Measurements from ENCODE around the gene KPNA3. TPM values are rescaled to one million over a fixed set of nuclear protein-coding genes. Genes with fewer than 3 reads are reported as not detected.

The KPNA3 gene
- total and polyA plus RNA-seq, 11 donors, result 21.7 to 104 (median 50.2) TPM

- Histone ChIP-seq H3K9me3 (no peaks in the 10 kb centered on the region), H3K4me3 (peak overlapping the region; percentile 67 to 100 (median 94)), H3K36me3 (no peaks in the 10 kb centered on the region), H3K27me3 (no peaks in the 10 kb centered on the region), H3K27ac (peak overlapping the region; percentile 87 to 98 (median 94)), H3K4me1 (peaks cover 0 to 40% (median 28%) of the 10 kb centered on the region in 12 donors)
- 0 to 2% (median 0%) methylated on average over 6 to 98 of the region's 98 CpGs for WGBS, 4 donors
- DNase-seq, result peak; percentile 44 to 82 (median 51)
- peak in 2 of 4 donors; percentile 47 to 51 for ATAC-seq
- intact Hi-C loops (cut with DNase I), result loop anchor here in 7 of 10 donors (5.0 to 10.0 kb wide), 5 partner anchors 45 to 143 kb away; partner anchors contain the start of genes EBPL (in 5 of the 7) and SPRYD7 (in 1 of the 7)
- TF ChIP-seq CTCF (IDR thresholded peaks at IDR 0.05), result no peak
- TF ChIP-seq POLR2A (IDR thresholded peaks at IDR 0.05), result no peak
These were observed 552 bp downstream of the KPNA3 start for GRCh38 chr13:49791711-49792549.

GRCh38 chr13:49791315-49791710 lies 1.2 kb downstream of the KPNA3 start:
- Histone ChIP-seq H3K4me3 (peak overlapping the region; percentile 67 to 100 (median 94)), H3K4me1 (peaks cover 0 to 41% (median 30%) of the 10 kb centered on the region in 12 donors), H3K27ac (peak overlapping the region in 11 of 12 donors; percentile 87 to 98 (median 93)), H3K27me3 (no peaks in the 10 kb centered on the region), H3K9me3 (no peaks in the 10 kb centered on the region), H3K36me3 (no peaks in the 10 kb centered on the region)
- peak in 3 of 12 donors; percentile 13 to 32 (median 13) for TF ChIP-seq CTCF (IDR thresholded peaks at IDR 0.05)
- no peak for TF ChIP-seq POLR2A (IDR thresholded peaks at IDR 0.05)
- DNase-seq (peak in 1 of 5 donors; percentile 12), ATAC-seq (no peak)
- 3 to 6% (median 4%) methylated on average over 9 of the region's 9 CpGs for WGBS, 4 donors
- intact Hi-C loops (cut with DNase I), result loop anchor here in 7 of 10 donors (5.0 to 10.0 kb wide), 5 partner anchors 44 to 143 kb away; partner anchors contain the start of genes EBPL (in 5 of the 7) and SPRYD7 (in 1 of the 7)

GRCh38 chr13:49789968-49790367 lies 2.5 kb downstream of the KPNA3 start:
- DNase-seq (no peak), ATAC-seq (no peak)
- Histone ChIP-seq H3K27me3 (no peaks in the 10 kb centered on the region), H3K4me1 (peaks cover 0 to 47% (median 38%) of the 10 kb centered on the region in 12 donors), H3K27ac (no peak overlapping the region), H3K9me3 (no peaks in the 10 kb centered on the region), H3K36me3 (no peaks in the 10 kb centered on the region), H3K4me3 (peak overlapping the region in 1 of 12 donors; percentile 88)
- intact Hi-C loops (cut with DNase I), result loop anchor here in 9 of 10 donors (5.0 to 10.0 kb wide), 7 partner anchors 43 to 145 kb away; partner anchors contain the start of genes EBPL (in 7 of the 9) and SPRYD7 (in 1 of the 9)
- WGBS, 4 donors, result 96 to 97% (median 96%) methylated on average over 8 of the region's 8 CpGs
- no peak for TF ChIP-seq POLR2A (IDR thresholded peaks at IDR 0.05)
- TF ChIP-seq CTCF (IDR thresholded peaks at IDR 0.05), result no peak

GRCh38 chr13:49786401-49787008 lies 6.0 kb downstream of the KPNA3 start:
- ATAC-seq, result no peak
- no peaks in the 10 kb centered on the region for H3K9me3 ChIP-seq
- no peaks in the 10 kb centered on the region for H3K27me3 ChIP-seq
- intact Hi-C loops (cut with DNase I), result loop anchor here in 2 of 10 donors (5.0 to 10.0 kb wide), 2 partner anchors 49 to 92 kb away; partner anchors contain the start of gene EBPL (in 2 of the 2)
- H3K4me3 ChIP-seq, result no peak overlapping the region
- no peaks in the 10 kb centered on the region for H3K36me3 ChIP-seq
- no peak for TF ChIP-seq POLR2A (IDR thresholded peaks at IDR 0.05)
- no peak for TF ChIP-seq CTCF (IDR thresholded peaks at IDR 0.05)
- no peak for DNase-seq
- H3K27ac ChIP-seq, result no peak overlapping the region
- H3K4me1 ChIP-seq, result peaks cover 4 to 67% (median 48%) of the 10 kb centered on the region in 12 donors
